Activated CD8-positive, alpha-beta T cell treated with anti-CD3 and anti-CD28 coated beads for 36 hours (primary cell): Measurements from ENCODE around the gene OSBPL1A. TPM values are rescaled to one million over a fixed set of nuclear protein-coding genes. Genes with fewer than 3 reads are reported as not detected.

Source experiments
- ATAC-seq: fragments of 200-7000 bp; cut with Tn5 transposase; one replicate; pipeline ENCODE4 v1.10.0; 2021; ENCODE audit warnings: mild to moderate bottlenecking, moderate library complexity
- CTCF ChIA-PET: fragments of 350-600 bp; sonication (Branson Sonifier 250); formaldehyde crosslinking; loops from one replicate; lab custom pipeline; 2021; ENCODE audit warnings: antibody characterized with exemption; lab: Charles Lee
- POLR2A ChIA-PET: fragments of 350-600 bp; sonication (Branson Sonifier 250); formaldehyde crosslinking; loops from one replicate; lab custom pipeline; 2021; ENCODE audit warnings: antibody characterized with exemption; lab: Charles Lee
- DNase-seq: peaks from one replicate; pipeline ENCODE4 v3.0.0-alpha.2; 2020
- H3K27ac Mint-ChIP-seq: one replicate; pipeline ENCODE4 v1.8.0; 2021; ENCODE audit warnings: mild to moderate bottlenecking, mixed read lengths
- H3K27me3 Mint-ChIP-seq: one replicate; pipeline ENCODE4 v1.8.0; 2021; ENCODE audit warnings: mixed read lengths
- H3K36me3 Mint-ChIP-seq: one replicate; pipeline ENCODE4 v1.8.0; 2021; ENCODE audit warnings: low read depth, mixed read lengths
- H3K4me1 Mint-ChIP-seq: one replicate; pipeline ENCODE4 v1.8.0; 2021; ENCODE audit warnings: low read depth, mixed read lengths
- H3K4me3 Mint-ChIP-seq: one replicate; pipeline ENCODE4 v1.8.0; 2021; ENCODE audit warnings: mild to moderate bottlenecking, moderate library complexity, mixed read lengths
- H3K9me3 Mint-ChIP-seq: one replicate; pipeline ENCODE4 v1.8.0; 2021; ENCODE audit warnings: mixed read lengths
- CTCF ChIP-seq: fragments of 200-600 bp; IDR thresholded peaks from one replicate; pipeline ENCODE4 v1.8.0; 2022; ENCODE audit warnings: antibody characterized with exemption, mild to moderate bottlenecking
- intact Hi-C: fragments of 100-400 bp; cut with micrococcal nuclease; formaldehyde crosslinking; loops from one replicate; pipeline ENCODE4 v1.10.0; 2022
- total RNA-seq, 2 experiments: library from RNA; stranded (reverse); gene quantifications; one replicate each; pipeline ENCODE4 v1.2.3, GENCODE V29; 2021

Gene OSBPL1A
- total RNA-seq, 2 experiments from 2014 or later = 2.7 to 3.1 TPM

GRCh38 chr18:24189007-24189528 is 208.6 kb downstream of the OSBPL1A start:
- Mint-ChIP-seq H3K27me3 (peaks cover 6% of the 10 kb centered on the region), H3K4me1 (no peaks in the 10 kb centered on the region), H3K9me3 (no peaks in the 10 kb centered on the region), H3K4me3 (no peak overlapping the region), H3K27ac (no peak overlapping the region), H3K36me3 (no peaks in the 10 kb centered on the region)
- CTCF ChIA-PET = interaction anchor here (0.5 to 4.3 kb wide), 2 partner anchors 12 to 296 kb away, joined by 4 to 19 read pairs; no protein-coding TSS in a partner anchor
- no peak for DNase-seq
- ATAC-seq = no peak
- intact Hi-C loops = no loop called here
- no peak for TF ChIP-seq CTCF
- POLR2A ChIA-PET = no interaction called here

- POLR2A ChIA-PET = interaction anchor here (0.9 kb wide), 1 partner anchor 88 kb away, joined by 3 read pairs; no protein-coding TSS in a partner anchor
- Mint-ChIP-seq H3K27me3 (peaks cover 7% of the 10 kb centered on the region), H3K4me3 (no peak overlapping the region), H3K9me3 (no peaks in the 10 kb centered on the region), H3K27ac (no peak overlapping the region), H3K36me3 (no peaks in the 10 kb centered on the region), H3K4me1 (no peaks in the 10 kb centered on the region)
- DNase-seq (no peak), ATAC-seq (no peak)
- no peak for TF ChIP-seq CTCF
- CTCF ChIA-PET = interaction anchor here (4.3 kb wide), 1 partner anchor 11 kb away, joined by 19 read pairs; no protein-coding TSS in a partner anchor
- intact Hi-C loops = no loop called here
These were observed 209.5 kb downstream of the OSBPL1A start for GRCh38 chr18:24188120-24188519.

GRCh38 chr18:24187689-24188088 is 209.9 kb downstream of the OSBPL1A start:
- no peak for TF ChIP-seq CTCF
- Mint-ChIP-seq H3K27ac (no peak overlapping the region), H3K36me3 (no peaks in the 10 kb centered on the region), H3K4me1 (no peaks in the 10 kb centered on the region), H3K4me3 (no peak overlapping the region), H3K9me3 (no peaks in the 10 kb centered on the region), H3K27me3 (peaks cover 8% of the 10 kb centered on the region)
- intact Hi-C loops = no loop called here
- CTCF ChIA-PET = interaction anchor here (4.3 kb wide), 1 partner anchor 11 kb away, joined by 19 read pairs; no protein-coding TSS in a partner anchor
- ATAC-seq (no peak), DNase-seq (no peak)
- POLR2A ChIA-PET = interaction anchor here (0.9 kb wide), 1 partner anchor 88 kb away, joined by 3 read pairs; no protein-coding TSS in a partner anchor

GRCh38 chr18:24187049-24187448 is 210.6 kb downstream of the OSBPL1A start:
- Mint-ChIP-seq H3K27me3 (peaks cover 8% of the 10 kb centered on the region), H3K4me1 (no peaks in the 10 kb centered on the region), H3K36me3 (no peaks in the 10 kb centered on the region), H3K9me3 (no peaks in the 10 kb centered on the region), H3K27ac (no peak overlapping the region), H3K4me3 (no peak overlapping the region)
- ATAC-seq (no peak), DNase-seq (no peak)
- CTCF ChIA-PET = interaction anchor here (4.3 kb wide), 1 partner anchor 10 kb away, joined by 19 read pairs; no protein-coding TSS in a partner anchor
- intact Hi-C loops = no loop called here
- TF ChIP-seq CTCF = no peak
- POLR2A ChIA-PET = no interaction called here

GRCh38 chr18:24185805-24186204 is 211.8 kb downstream of the OSBPL1A start:
- Mint-ChIP-seq H3K27me3 (peaks cover 8% of the 10 kb centered on the region), H3K4me1 (no peaks in the 10 kb centered on the region), H3K9me3 (no peaks in the 10 kb centered on the region), H3K4me3 (no peak overlapping the region), H3K27ac (no peak overlapping the region), H3K36me3 (no peaks in the 10 kb centered on the region)
- ATAC-seq = no peak
- ChIA-PET CTCF (interaction anchor here (4.3 kb wide), 1 partner anchor 9 kb away, joined by 19 read pairs; no protein-coding TSS in a partner anchor), POLR2A (no interaction called here)
- intact Hi-C loops = no loop called here
- no peak for DNase-seq
- no peak for TF ChIP-seq CTCF
